DMS53 (cell line): Measurements from ENCODE around the gene ERN2.
"Not testable (repeated sequence)": the region's sequence is repeated elsewhere in the genome, so short reads cannot be mapped to it uniquely, and the experiment has no call there.

ENCODE experiments used
- DNase-seq: peaks from one replicate; lab custom pipeline; 2025; lab: John Stamatoyannopoulos, UW

Gene ERN2

GRCh38 chr16:23722613-23723240, 9.7 kb upstream of the ERN2 start:
- DNase-seq: not testable (repeated sequence)

DNA sequence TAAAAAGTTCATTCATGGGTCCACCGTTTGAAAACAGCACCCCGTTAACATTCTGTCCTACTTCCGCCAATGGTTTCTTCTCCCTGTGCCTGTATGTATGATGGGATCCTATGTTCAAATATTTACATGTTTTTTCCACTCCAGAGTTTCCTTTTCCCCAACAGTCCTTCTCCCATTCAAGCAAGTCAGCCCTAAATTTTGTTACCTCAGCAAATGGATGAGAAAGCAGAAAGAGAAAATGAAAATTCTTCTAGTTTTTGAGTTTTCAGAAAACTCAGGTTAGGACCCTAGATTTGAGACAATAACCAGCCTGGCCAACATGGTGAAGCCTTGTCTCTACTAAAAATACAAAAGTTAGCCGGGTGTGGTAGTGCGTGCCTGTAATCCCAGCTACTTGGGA, 3.5 kb upstream of the ERN2 start:
- no peak for DNase-seq

DNA sequence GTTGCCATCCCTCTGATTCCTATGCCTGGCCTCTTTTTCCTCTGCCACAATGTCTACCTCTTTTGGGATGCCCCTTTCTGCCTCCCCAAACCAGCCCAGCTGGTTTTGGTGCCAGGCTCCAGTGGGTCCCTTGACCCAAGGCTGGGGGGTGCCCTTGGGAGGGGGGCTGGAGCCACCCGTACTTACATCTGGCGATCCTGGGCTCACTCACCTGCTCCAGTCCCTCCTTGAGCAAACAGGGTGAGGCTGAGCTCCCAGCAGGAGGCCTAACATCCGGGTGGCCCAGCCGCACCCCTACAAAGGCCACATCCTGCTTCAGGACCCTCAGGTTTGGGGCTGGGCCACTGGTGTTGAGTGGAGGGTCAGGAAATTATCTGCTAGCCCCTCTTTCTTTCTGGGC, 1.2 kb downstream of the ERN2 start:
- DNase-seq: no peak

DNA sequence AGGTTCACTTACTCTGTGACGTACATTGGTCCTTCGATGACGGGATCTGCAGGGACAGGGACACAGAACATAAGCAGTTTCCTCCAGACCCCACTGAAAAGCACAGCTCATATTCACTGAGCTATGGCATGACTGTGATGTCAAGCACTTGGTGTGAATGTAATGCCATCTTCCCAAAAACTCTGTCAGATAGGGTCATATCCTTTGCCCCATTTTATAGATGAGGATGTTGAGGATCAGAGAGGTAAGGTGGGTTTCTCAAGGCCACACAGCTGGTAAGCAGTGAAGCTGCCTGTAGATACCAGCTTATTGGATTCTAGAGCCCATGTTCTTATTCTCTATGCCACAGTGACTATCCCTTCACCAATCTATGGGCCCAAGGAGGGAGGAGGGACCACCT, 2.5 kb downstream of the ERN2 start:
- DNase-seq: no peak

- DNase-seq: no peak
Observed at GRCh38 chr16:23710008-23710407, 3.0 kb downstream of the ERN2 start.

GRCh38 chr16:23709536-23709935, 3.5 kb downstream of the ERN2 start:
- no peak for DNase-seq

DNA sequence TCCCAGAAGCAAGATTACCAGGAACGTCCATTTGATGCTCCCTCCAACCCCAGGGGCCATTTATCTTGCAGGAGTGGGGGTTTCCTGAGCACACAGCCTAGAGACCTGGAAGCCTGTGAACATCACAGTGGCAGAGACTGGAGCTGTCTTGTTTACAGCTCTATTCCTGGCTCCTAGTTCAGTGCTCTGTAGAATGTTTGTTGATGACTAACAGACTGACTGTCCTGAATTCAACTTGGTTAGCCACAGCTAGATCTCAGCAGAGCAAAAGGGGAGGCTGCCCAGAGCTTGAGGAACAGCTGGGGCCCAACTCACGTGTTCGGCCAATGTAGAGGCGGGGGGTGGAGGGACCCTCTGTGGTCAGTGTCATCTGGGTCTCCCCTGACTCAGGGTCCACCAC, 6.6 kb downstream of the ERN2 start:
- no peak for DNase-seq

DNA sequence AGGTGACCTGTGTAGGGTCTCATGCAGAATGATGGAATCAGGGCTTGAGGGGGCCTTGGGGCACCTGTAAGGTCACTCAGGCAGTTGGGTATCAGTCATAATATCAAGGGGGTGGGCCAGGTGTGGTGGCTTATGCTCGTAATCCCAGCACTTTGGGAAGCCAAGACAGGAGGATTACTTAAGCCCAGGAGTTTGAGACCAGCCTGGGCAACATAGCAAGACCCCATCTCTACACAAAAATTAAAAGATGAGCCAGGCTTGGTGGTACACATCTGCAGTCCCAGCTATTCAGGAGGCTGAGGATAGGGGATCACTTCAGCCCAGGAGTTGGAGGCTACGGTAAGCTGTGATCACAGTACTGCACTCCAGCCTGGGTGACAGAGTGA, 7.5 kb downstream of the ERN2 start:
- DNase-seq: no peak

DNA sequence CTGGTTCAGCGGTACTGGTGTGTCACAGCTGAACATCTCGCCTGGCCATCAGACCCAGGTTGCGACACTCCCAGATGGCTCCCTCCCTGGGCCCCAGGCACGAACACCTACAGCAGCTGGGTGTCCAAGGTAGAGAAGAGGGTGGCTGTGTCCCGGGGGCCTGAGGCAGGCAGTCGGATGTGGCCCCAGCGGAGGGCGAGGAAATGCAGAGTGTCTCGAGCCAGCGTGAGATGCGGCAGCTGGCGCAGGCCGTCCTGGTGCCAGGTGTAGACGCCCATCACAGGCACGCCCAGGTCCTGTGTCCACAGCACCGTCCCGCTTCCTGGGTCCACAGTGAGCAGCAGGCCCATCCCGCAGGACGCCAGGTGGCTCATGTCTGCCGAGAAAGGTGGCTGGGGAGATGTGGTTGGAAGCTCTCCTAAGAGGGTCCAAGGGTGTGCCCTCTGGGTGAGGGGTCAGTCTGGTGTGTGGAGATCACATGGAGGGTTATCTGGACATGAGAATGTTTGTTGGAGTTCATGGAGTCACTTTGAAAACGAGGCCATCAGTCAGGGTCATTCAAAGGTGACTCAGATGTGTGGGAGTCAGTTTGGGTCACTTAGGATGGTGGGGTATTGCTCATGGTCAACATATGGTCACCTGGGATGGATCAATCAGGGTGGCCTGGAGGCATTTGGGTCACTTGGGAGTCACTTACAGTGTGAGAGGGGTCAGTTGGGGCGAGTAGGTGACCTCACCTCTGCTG, 8.1 kb downstream of the ERN2 start:
- DNase-seq: peak; percentile 14

- DNase-seq: no peak
Observed at GRCh38 chr16:23702951-23703350, 10.1 kb downstream of the ERN2 start.

DNA sequence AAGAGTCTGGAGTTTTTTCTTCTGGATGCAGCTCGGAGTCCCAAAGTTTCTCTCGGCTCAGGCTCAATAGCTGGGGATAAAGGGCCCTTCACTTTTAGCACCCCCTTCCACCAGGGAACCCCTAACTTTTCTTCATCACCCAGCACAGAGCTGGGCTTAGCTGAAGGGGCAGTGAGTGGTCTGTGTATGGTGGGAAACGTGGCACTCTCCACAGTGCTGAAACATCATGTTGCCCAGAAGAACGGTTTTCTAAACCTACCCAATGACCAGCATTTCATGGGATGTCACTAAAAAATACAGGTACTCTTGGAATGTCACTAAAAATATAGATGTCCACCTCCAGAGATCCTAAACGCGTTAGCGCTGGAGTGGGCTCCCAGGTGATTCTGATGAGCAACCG, 12.0 kb downstream of the ERN2 start:
- DNase-seq: no peak

- DNase-seq: peak; percentile 11
Observed at GRCh38 chr16:23700509-23700908, 12.5 kb downstream of the ERN2 start.

GRCh38 chr16:23700093-23700492, 12.9 kb downstream of the ERN2 start:
- DNase-seq: no peak

GRCh38 chr16:23699100-23699499, 13.9 kb downstream of the ERN2 start:
- no peak for DNase-seq

DNA sequence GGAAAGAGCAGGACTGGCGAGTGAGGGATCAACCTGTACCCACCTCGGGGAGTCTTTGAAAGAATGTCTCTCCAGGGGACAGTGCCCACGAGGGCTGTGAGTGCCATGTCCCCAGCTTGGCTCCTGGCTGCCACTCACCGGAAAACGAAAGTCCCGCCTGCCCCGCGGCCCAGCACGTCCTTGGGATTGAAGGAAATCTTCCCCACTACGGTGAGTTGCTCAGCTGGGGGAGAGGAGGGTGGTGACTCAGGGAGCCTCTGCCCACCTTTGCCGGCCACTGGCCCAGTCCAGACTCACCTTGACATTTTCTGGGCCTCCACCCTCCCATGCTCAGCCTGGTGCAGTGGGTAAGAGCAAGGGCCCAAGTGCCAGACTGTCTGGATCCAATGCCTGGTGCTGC, 17.3 kb downstream of the ERN2 start:
- no peak for DNase-seq

GRCh38 chr16:23694644-23695373, 18.2 kb downstream of the ERN2 start:
- DNase-seq: peak; percentile 34

DNA sequence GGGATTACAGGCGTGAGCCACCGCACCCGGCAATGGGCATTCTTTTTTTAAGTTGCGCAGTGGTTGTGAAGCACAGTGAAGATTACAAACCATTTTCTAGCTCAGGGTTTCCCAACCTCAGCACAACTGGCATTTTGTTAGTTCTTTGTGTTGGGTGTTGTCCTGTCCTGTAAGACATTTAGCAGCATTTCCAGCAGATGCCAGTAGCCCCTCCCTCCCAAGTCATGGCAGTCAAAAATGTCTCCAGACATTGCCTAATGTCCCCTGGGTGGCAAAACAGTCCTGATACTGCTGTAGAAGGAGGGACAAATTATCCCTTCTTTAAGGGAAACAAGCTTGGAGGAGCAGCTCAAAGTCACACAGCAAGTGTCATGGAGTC, 18.8 kb downstream of the ERN2 start:
- DNase-seq: no peak

DNA sequence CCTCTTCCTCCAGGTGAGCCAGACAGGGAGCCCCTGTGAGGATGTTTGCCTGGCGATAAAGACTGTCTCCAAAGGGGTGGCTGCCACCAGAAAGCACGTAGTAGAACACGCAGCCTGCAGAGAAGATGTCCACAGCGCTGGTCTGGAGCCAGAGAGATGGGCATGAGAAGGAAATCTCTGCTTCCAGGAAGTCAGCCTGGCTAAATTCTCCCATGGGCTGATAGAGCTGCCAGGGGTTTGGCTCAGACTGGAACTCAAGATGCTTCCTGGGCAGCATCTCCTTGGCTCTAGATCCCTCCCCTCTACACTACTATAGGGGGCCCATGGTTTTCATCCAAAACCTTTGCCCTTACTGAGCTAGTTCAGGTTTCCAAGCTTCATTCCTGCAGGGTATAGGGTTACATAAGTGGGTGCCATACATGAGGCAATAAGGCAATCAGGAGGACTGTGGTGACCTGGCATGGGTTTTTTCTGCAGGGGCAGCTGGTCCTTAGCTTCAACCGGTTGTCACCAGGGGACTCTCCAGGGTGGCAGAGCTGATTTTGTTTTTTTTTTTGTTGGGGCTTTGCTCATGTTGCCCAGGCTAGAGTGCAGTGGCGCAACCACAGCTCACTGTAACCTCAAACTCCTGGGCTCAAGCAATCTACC, 20.7 kb downstream of the ERN2 start:
- DNase-seq: no peak

- DNase-seq: no peak
Observed at GRCh38 chr16:23691483-23692189, 21.4 kb downstream of the ERN2 start.

DNA sequence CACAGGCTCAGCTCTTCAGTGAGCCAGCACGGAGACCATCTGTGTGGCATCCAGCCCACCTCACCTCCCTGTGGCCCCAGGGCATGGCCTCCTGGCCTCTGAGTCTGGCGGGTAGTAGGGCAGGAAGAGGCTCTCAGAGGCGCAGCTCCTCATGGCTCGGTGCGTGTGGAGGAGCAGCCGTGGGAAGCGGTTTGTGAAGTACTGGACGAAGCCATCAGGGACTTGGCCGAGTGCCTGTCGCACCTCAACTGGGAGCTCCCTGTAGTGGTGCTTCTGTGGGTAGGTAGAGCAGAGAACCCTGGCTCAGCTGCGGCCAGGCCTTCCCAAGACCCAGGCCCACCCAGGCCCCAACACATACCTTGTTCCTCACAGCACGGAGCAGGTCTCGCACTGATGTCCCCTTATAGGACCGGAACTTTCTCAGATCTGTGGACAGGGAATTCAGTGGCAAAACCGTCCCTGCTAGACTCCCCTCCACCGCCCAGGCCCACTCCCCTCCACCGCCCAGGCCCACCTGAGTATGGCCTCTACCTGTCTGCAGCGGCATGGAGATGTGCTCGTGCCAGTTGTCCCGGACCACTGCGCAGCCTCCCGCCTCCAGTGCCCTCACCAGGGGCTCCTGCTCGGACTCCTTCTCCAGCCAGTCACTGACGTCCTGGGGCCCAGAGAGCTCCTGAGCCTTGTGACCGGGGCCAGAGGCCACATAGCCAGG, 22.1 kb downstream of the ERN2 start:
- no peak for DNase-seq

DNA sequence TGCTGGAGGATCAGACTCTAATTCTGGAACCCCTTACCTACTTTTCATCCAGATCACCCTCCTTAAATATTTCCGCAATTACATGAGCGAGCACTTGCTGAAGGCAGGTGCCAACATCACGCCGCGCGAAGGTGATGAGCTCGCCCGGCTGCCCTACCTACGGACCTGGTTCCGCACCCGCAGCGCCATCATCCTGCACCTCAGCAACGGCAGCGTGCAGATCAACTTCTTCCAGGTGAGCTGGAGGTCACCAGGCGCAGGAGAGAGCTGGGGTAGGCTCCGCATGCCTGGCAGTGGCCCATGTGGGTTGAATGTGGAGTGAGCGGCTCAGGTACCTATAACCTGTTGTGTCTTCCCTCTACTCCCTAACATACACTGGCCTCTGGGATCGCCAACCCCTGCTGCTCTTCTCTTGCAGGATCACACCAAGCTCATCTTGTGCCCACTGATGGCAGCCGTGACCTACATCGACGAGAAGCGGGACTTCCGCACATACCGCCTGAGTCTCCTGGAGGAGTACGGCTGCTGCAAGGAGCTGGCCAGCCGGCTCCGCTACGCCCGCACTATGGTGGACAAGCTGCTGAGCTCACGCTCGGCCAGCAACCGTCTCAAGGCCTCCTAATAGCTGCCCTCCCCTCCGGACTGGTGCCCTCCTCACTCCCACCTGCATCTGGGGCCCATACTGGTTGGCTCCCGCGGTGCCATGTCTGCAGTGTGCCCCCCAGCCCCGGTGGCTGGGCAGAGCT, 23.4 kb downstream of the ERN2 start:
- DNase-seq: no peak
